Inflammatory macrophage treated with lipopolysaccharide for 1 hour (primary cell): ENCODE results near the gene RBMS2.
A peak's percentile ranks its signal among the peaks of the same experiment; 100 is the strongest.

Source experiments
- DNase-seq, 2 donors: peaks; one replicate each; pipeline ENCODE4 v3.0.0-alpha.2; 2020 to 2022

The RBMS2 gene

DNA sequence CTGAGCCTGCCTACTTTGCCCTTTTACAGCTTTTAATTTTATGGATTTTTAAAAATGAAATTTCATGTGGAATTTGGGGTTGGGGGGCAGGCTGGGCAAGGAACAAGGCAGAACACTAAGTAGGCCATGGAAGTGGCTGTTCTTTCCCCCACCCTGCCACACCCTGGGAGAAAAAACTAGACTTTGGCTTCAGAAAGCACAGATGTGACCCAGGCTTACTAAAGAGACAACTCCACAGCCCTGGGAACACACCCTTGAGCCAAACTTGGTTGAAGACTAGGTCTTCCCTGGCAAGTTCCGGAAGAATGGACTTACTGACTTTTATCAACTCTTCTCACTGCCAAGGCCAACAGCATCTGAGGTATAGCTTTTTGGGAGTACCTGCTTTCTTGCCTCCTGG is 68.2 kb downstream of the RBMS2 start:
- no peak for DNase-seq

DNA sequence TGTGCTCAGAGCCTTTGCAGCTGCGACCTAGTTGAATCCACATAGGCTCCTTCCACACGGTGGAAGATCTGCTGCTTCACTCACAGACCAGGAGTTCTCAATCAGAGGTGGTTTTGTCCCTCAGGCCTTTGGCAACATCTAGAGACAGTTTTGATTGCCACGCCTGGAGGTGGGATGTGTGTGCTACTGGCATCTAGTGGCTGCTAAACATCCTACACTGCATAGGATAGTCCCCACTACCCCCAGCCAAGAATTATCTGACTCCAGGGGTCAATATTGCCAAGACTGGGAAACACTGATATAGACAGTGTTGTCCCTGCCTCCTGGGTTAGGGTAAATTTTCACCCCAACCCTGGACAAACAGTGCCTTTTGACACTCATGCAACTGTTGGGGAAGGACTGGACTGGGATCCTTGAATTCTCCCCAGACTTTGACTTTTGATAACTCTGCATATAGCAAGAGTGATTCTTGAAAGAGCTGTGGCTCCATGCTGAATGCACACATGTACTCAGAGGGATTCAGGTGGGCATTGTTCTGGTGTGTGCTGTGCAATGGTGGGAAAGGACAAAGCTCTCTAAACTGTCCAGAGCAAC is 68.7 kb downstream of the RBMS2 start:
- DNase-seq: no peak

DNA sequence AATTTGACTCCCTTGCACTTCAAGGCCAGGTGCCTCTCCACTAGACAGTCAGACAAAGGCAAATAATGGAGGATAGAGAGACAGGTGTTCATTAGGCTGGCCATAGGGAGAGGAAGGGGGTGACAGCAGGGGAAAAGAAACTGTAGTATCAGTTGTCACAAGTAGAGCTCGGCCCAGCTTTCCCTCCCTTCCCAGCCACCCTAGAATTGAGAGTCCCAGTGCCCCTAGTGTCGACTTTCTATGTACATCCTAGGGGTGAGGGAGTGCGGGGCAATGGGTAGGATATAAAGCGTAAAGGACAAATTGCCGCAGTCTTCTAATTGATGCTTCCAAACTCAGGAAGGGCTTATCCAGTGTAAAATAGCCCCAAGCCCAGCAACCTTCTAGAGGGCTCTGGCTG is 69.5 kb downstream of the RBMS2 start:
- no peak for DNase-seq

DNA sequence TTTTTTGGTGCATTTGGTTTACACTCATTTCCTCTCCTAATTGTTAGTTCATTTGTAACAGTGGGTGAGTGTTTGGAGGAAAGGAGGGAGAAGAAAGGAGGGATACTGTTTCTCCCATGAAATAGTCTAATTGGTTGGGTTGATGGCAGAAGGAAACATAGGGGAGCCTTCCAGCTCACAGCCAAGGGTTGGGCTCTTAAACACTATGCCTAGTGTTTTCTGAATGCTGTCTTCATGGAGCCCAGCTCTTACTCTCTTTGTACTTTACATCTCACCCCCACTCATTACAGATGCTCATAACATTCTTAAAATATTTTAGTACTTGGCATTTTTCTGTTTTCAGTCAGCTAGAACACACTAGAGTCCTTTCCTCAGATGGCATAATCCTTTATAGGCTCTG is 70.3 kb downstream of the RBMS2 start:
- no peak for DNase-seq

DNA sequence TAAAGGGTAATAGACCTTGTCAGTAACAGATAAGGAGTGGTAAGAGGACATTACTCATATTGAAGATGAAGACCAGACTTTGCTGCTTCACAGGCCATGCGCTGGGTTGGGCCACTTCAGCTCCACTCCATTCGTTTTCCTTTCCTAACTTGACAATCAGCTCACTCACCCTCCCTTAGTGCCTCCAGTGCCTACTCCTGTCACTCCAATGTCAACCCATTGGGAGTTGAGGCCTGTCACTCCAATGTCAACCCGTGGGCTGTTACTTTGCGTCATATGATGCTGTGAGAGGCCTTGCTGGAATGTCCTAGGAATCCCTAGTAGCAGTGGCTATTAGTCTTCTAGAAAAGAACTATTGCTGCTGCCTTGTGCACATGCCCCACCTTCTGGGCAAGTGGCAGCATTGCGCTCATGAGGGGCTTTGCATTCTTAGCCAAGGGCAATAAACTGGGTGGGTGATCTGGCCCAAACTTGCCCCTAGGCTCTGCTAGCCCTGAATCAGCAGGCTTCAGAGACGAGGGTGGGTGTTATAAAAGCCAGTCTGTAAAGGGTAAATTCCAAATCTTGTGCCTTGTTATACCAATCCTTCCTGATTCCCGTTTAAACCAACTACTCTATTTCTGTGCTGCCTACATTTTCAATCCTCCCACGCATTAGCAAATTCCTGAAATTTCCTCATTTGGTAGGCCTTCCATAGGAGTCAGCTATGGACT is 72.4 kb downstream of the RBMS2 start:
- DNase-seq: peak; percentile 38 to 67

DNA sequence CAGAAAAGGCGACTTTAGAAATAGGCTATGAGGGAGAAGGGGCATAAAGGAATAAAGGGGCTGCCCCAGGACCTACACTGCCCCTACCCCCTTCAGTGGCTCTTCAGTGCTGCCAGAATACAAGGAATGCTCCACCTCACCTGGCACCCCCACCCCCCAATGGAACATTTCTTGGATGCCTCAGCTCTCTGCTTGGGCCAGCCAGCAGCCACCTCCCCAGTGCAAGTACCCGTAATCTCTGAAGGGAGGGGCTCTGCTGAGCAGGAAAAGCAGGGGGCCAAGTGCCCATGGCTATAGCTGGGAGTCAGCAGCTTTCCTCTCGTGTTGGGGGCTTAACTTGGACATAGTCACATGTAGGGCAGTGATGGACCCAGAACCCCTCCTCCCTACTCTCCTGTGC is 75.2 kb downstream of the RBMS2 start:
- no peak for DNase-seq

DNA sequence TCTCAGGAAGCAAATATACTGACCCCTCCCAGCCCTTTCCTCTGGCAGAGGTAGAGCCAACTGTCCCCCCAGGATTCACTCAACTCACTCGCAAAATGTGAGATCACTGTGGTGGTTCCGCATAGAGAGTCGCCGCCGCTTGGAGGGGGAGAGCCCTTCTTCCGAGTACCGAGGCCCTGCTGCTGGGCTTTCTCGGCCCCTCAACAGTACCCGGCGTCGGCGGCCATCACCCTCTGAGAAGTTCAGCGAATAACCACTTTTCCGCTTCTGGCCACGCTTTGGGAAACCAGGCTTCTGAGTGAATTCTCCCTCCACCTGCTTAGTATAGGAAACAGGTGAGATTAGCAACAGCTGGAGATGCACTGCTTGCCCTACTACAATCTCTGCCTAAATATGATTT is 77.4 kb downstream of the RBMS2 start:
- no peak for DNase-seq

DNA sequence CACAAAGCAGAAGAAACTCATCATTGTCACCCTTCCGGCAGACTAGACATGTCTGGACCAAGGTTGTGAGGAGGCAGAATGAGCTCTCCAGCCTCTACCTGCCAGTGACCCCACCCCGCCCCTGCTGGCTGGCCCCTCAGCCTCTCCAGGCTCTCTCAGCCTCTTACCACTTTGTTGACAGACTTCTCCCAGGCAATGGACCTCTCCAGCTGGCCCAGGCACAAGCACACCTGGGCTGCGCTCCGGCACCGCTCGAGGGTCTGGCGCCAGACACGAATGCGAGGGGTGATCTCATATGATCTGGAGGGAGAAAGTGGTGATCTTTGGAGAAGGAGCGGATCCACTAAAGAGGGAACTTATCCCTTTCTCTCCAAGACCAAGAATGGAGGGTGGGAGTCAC is 78.2 kb downstream of the RBMS2 start:
- no peak for DNase-seq

DNA sequence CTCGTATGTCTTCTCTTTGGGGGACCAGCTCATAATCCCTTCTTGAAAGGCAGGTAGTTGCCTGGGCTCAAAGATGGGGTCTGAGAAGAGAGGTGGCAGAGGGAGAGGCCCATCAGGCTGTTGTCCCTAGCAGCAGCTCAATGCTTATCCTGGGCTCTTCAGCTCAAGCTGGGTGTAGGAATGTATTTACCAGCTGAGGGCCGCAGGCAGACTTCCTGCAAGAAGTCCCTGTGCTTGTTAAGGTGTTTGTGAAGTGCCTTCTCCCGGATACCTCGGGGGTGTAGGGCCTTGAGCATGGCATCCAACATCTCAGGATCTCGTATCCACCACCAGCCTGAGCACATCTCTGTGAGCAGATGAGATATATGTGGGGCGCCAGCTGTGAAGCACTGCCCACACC is 79.1 kb downstream of the RBMS2 start:
- DNase-seq: no peak

DNA sequence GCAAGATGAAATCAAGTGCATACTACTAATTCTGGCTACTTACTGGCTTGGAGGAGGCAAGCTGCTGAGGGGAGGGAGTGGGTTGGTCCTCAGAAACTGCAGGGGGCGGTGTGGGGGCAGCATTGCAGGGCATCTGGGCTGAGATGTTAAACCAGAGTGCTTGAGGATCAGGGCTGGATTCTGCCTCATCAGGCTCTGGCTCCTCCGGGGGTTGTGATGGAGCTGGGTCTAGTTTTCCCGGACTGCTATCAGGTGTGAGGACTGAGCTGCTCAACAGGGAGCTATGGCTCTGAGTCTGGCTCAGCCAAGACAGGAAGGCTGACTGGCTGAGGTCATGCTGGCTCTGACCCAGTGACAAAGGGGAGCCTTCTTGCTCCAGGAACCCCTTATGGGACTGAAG is 79.9 kb downstream of the RBMS2 start:
- no peak for DNase-seq

DNA sequence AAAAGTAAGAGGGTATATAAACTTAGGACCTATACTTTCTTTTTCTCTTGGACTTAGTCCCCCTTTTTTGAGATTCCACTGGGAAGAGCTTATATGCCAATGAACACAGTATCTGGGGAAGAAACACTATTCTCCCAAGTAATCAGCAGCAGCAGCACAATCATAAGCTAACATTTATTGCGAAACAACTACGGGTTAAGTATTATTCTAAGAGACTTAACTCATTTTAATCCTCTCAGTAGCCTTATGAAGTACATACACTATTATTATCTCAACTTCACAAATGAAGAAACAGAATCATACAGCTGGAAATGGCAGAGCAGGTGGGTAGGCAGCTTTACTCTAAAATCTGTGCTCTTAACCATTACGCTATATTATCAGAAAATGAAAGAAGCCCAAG is 80.6 kb downstream of the RBMS2 start:
- DNase-seq: no peak

DNA sequence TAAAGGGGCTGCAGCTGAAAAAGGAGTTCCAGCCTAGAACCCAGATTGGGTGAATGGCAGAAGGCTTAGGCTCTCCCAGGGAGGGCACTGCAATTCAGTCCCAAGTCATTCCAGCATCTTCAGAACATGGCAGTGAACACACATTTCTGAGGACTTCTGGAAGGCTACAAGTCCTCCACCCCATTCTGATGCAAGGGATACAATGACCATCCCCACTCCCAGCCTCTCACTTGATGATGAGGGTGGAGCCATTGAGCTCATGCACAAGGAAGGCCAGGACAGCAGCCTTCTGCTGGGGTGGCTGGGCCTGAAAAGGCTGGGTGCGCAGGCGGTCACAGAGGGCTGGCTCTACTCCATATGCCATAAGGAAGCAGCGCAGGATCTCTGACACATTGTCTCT is 82.7 kb downstream of the RBMS2 start:
- no peak for DNase-seq

DNA sequence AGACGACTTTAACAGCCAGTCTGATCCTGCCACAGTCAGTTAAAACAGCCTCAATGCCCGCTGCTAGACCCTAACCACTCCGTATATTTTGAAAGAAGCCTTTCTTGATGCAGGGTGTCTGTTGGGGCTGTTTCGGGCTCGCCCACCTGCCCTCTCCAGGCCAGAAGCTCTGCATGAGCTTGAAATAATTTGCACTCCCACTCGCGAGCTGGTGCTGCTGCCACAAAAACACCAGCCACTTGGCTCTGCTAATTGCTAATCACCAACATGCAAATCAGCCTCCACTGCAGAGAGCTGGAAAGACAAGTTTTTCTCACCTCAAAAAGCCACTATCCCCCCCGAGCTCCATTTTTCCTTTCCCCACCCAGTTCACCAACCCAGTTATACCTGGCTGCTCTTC is 93.0 kb downstream of the RBMS2 start:
- DNase-seq: no peak

DNA sequence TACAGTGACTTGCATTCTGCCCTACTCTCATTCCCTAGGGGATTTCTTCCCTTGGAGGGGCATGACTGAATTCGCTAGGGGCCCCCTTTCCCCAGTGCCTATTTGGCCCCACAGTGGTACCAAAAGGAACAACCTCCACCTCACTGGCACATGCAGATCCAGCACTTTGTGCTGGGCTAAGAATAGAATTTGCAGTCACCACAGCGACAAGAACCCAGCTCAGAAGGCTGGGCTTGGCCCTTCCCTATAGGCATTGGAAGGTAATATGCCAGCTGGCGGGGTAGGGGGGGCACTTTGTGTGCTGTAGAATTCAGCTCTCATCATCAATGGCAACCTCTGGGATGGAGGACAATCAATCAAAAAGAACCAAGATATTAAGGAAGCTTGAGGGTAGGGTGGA is 94.6 kb downstream of the RBMS2 start:
- no peak for DNase-seq

DNA sequence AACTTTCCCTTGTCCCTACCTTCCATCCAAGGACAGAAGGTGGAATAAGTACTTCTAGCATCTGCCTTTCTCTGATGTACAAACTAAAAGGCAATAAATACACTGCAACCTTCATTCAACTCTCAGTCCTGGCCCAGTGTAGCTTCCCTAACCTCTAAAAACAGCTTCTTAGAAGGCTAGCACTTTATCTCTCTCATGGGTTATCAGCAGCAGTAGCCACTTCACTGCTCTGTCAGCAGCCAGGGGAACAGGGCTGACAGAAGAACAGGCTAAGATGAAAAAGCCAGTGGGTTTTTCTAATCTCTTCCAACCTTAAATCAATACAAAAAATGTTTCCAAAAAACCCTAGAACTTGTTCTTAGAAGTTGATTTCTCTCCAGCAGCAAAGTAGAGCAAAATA is 95.3 kb downstream of the RBMS2 start:
- no peak for DNase-seq

DNA sequence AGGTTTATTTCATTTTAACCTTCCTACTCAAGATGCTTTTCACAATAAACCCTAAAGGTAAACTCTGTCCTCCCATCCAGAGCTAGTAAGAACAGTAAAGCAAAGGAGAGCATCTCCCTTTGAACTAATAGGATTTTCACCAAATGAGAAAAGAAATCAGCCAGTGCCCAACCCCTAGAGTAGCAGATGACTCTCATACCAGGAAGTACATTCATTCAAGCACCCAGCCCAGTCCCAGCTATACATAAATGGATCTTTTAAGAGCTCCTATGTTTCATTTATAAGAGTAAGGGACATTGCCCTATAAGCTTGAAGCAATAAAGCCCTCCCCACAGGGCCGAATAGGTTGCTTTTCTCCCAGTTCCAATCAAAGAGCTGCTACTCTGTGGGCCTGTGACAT is 100.9 kb downstream of the RBMS2 start:
- no peak for DNase-seq

DNA sequence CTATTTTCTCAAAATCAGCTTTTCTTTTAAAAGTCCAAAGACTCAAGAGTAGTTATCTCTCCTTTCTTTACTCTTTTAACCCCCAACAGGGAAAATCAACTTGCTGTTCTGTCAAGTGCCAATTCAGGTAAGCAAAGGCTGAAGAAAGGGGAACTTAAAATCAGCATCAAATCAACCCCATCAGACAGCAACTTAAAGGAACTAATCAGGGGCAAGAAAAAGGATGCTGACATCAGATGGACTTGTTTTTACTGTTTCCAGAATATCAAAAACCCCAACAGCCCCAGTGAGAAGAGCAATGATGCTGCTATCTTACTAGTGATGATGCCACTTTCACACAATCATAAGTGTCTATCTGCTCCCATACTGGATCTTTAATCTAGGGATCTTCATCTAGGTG is 105.1 kb downstream of the RBMS2 start:
- no peak for DNase-seq

DNA sequence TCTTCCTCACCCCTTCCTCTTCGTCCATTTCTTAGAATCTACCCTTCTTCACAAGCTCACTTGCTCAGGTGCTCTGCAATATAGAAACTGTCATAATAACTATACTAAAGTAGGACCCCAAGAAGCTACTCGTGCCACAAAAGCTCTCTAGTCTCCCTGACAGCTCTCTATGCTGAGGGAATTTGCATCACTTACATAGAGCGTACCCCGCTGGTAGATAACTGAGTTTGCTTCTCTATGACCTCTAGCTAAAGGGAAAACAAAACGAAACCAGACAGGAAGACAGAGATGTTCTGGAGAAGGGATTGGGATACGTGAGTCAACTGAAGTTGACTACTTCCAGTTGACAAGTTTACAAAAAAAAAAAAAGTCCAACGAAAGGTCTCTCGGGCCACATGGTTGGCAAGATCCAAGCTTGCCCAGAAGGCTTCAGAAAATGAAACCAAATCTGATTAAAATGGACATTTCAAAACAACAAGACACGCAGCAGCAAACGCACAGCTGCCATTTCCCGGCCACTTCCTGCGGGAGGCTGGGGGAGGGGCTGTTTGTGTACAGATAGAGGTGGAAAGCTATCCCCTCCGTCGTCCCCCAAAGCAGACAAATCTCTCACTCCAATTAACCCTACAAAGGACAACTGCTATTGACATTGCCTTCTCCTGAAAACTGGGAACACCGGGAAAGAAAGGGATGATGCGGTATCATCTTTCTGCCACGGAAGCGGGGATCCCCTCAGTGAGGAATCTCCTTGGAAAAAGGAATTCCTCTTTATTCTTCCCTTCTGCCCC is 107.2 kb downstream of the RBMS2 start:
- peak; percentile 66 to 80 for DNase-seq

DNA sequence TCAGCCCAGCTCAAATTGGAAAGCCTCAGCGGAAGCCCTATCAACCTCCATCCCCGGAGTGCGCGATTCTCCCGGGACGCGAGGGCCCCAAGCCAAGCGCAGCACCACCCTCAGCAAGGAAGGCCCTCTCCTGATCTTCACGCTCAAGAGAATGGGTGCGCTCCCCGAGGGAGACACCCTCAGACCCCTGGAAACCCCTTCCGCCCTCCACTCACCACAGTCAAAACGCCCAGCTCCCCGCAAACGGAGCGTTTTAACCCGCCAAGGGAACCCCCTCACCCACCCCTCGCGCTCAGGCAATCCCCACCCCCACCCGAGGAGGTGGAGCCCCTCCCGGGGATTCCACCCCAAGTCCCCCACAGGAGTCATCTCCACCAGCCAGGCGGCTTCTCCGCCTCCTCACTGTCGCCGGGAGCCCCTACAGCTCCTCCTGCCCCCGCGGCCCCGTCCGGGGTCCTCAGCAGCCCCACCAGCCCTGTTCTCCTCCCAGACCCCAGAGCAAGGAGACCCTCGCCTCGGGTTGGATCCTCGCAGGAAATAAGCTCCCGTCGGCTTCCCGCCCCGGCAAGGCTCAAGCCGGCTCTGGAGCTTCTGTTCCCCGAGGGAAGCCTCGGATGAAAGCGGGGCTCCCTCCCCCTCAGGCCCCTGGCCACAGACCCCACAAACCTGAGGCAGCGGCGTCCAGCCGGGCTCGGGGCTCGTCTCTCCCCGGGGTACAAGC is 108.0 kb downstream of the RBMS2 start:
- peak; percentile 29 to 72 for DNase-seq

DNA sequence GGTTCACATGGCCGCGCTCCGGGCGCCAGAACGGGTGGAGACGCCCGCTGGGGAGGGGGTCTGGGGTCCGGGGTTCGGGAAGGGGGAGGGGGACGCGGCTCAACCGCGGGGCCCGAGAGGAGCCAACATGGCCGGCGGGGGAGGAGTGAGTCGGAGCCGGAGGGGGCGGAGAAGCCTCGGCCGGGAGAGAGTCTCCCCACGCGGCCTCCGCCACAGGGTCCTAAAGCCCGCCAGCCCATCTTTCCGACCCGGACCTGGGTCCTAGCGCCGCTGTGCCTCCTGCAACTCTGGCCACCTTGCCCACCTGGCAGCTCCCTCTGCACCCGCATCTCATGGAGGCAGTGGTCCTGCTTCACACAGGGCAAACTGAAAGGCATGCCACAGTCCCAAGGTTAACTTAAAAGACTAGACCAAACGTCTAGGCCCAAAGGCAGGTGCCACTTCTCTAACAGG is 108.6 kb downstream of the RBMS2 start, which contains the start of gene BAZ2A:
TSS of gene BAZ2A (minus strand) at position 147 of the 453 bp plus-strand sequence. CDS start 12,796 bp downstream, outside the sequence.
- peak; percentile 73 to 83 for DNase-seq

DNA sequence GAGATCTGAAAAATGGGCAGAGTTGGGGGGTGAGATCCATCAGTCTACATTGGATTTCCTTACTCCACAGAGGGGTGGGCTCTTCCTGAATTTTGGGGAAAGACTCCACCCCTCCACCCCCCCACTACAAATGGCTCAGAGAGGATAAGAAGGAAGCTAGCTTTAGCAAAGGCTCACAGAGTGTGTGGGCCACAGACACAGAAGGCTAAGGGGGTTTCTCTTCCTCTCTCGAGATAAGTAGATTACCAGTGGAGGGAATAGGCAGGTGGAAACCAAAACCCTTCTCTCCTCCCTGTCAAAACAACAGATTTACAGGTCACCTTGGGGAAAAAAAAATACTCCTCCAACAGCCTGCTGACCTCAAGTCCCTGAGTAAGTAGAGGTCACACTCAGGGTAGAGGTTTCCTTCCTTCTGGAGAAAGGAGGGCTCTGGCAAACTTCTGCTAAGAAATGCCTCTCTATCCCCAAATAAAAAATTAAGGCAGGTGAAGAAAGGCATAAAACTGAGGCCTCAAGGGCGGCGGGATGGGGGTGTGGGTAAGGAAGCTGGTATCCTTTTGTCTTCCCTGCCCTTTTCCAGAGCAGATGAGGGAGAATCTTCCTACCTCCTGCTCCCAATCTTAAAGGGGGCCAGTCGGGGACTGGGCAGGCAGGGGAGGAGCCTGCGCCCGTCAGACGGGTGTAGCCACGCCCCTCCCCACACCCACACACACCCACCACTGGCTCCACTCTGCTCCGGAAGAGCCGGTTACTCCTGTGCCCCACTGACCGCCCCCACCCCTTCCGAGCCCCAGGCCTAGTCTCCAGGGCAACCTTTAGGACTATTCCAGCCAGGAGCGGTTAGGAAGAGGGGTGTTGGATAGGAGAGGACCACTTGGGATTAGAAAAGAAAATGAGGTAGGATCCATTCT is 110.4 kb downstream of the RBMS2 start:
- peak; percentile 66 to 76 for DNase-seq
